ENCODE data around the gene SVOP. TPM values are rescaled to one million over a fixed set of nuclear protein-coding genes. Genes with fewer than 3 reads are reported as not detected.

Gene SVOP
- polyA plus RNA-seq, 2 of the 4 experiments (the other 2 are of a cell fraction) = not detected

GRCh38 chr12:108858311-108859074 is 162.4 kb downstream of the SVOP start (continued):
- TF ChIP-seq EP300 (IDR thresholded peaks at IDR 0.05) = no peak

Small RNA genes lying within 50 kb of the gene (small RNA-seq; reads per million reads assigned to genes)
- gene AC190387.1 (0 reads per million in 6 experiments), gene RNA5SP372 (0.04 to 2.8 (median 1.2) reads per million in 6 experiments), gene RNU6-361P (0 reads per million in 6 experiments)

Other genes with a start within 250 kb of the SVOP start
- gene SSH1, start 163.5 kb downstream of the SVOP start, polyA plus RNA-seq (2011; rRNA removed) = 24.1 and 26.2 TPM in 2 replicates
- gene SSH1, start 163.5 kb downstream of the SVOP start, polyA plus RNA-seq (2017; fragmentation: RNase III; extraction: RNeasy Plus Mini Kit Qiagen cat#74134 plus additional on column Dnase treatment) = 15.4 to 16.7 TPM (median 16.6 TPM) in 3 replicates
- not detected in 2 replicates for gene DAO, start 141.0 kb downstream of the SVOP start, polyA plus RNA-seq (2011; rRNA removed)
- gene DAO, start 141.0 kb downstream of the SVOP start, polyA plus RNA-seq (2017; fragmentation: RNase III; extraction: RNeasy Plus Mini Kit Qiagen cat#74134 plus additional on column Dnase treatment) = not detected in 3 replicates
- 15.2 and 19.6 TPM in 2 replicates for gene USP30, start 31.5 kb upstream of the SVOP start, polyA plus RNA-seq (2011; rRNA removed)
- gene USP30, start 31.5 kb upstream of the SVOP start, polyA plus RNA-seq (2017; fragmentation: RNase III; extraction: RNeasy Plus Mini Kit Qiagen cat#74134 plus additional on column Dnase treatment) = 5.7 to 7.2 TPM (median 6.8 TPM) in 3 replicates
- 48.7 and 53.9 TPM in 2 replicates for gene ALKBH2, start 72.4 kb upstream of the SVOP start, polyA plus RNA-seq (2011; rRNA removed)
- gene ALKBH2, start 72.4 kb upstream of the SVOP start, polyA plus RNA-seq (2017; fragmentation: RNase III; extraction: RNeasy Plus Mini Kit Qiagen cat#74134 plus additional on column Dnase treatment) = 54.8 to 57.7 TPM (median 55.0 TPM) in 3 replicates
- 47.6 and 55.6 TPM in 2 replicates for gene UNG, start 76.5 kb upstream of the SVOP start, polyA plus RNA-seq (2011; rRNA removed)
- 75.6 to 79.5 TPM (median 77.6 TPM) in 3 replicates for gene UNG, start 76.5 kb upstream of the SVOP start, polyA plus RNA-seq (2017; fragmentation: RNase III; extraction: RNeasy Plus Mini Kit Qiagen cat#74134 plus additional on column Dnase treatment)
- 6.8 and 7.0 TPM in 2 replicates for gene ACACB, start 95.5 kb upstream of the SVOP start, polyA plus RNA-seq (2011; rRNA removed)
- 6.4 to 7.6 TPM (median 6.5 TPM) in 3 replicates for gene ACACB, start 95.5 kb upstream of the SVOP start, polyA plus RNA-seq (2017; fragmentation: RNase III; extraction: RNeasy Plus Mini Kit Qiagen cat#74134 plus additional on column Dnase treatment)